Coronary artery (tissue), 2 donors: Measurements from ENCODE around the gene SLC43A3.

Source experiments
- DNase-seq: peaks from one replicate; pipeline ENCODE4 v3.0.0-alpha.2; 2017; ENCODE audit warnings: low spot score
- H3K27ac ChIP-seq, 2 donors: fragments of 200-600 bp; sonication (generic); one replicate each; pipeline ENCODE4 v1.5.1; 2016 to 2019
- H3K4me3 ChIP-seq: fragments of 200-600 bp; sonication (generic); 2 replicates; pipeline ENCODE4 v1.5.1; 2016; ENCODE audit warnings: mild to moderate bottlenecking, moderate library complexity
- TF ChIP-seq, protein P1 (sequence below): fragments of 200-600 bp; sonication (generic); IDR thresholded peaks from one replicate; pipeline ENCODE4 v1.5.1; 2019; ENCODE audit warnings: antibody characterized with exemption

SLC43A3 gene

DNA sequence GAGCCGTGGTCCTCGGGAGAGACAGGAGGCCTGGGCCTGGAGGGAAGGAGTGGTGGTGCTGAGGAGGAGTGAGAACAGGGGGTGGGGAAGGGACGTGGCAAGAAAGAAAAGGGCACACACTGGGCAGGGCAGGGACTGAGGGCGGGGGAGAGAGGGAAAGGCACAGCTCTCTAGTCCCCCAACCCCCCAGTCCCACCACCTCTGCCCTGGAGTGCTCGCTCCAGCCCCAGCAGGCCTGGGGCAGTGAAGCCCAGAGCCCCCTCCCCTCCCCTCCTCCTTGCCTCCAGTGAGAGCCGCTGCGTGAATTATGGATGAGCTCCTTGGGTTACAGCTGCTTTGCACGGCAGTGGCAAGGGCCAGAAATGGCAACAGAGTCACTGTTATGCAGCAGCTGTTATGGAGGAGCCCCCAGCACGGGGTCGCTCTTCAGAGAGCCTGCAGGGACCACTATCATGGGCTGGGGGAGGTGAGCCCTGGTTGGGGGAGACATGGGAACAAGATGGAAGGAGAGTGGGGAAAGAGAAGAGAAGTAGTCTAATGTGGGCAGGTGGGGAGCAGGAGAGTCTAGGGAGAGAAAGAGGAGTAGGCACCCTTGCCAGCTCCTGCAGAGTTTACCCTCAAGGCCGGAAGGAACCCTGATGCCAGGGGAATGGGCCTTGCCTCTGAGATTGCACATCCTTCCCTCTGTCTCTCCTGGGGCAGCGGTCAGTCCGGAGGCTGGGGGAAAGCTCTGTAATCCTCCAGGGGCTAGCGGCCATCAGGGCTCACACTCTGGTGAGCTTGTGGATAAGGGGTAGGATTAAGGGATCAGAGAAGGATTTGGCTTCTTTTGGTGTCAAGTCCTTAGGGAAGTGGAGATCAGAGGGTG is 37.0 kb upstream of the SLC43A3 start:
- Histone ChIP-seq H3K4me3 (no peak overlapping the region), H3K27ac (no peak overlapping the region)
- no peak for DNase-seq
- TF ChIP-seq, protein P1, sequence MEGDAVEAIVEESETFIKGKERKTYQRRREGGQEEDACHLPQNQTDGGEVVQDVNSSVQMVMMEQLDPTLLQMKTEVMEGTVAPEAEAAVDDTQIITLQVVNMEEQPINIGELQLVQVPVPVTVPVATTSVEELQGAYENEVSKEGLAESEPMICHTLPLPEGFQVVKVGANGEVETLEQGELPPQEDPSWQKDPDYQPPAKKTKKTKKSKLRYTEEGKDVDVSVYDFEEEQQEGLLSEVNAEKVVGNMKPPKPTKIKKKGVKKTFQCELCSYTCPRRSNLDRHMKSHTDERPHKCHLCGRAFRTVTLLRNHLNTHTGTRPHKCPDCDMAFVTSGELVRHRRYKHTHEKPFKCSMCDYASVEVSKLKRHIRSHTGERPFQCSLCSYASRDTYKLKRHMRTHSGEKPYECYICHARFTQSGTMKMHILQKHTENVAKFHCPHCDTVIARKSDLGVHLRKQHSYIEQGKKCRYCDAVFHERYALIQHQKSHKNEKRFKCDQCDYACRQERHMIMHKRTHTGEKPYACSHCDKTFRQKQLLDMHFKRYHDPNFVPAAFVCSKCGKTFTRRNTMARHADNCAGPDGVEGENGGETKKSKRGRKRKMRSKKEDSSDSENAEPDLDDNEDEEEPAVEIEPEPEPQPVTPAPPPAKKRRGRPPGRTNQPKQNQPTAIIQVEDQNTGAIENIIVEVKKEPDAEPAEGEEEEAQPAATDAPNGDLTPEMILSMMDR: no peak

DNA sequence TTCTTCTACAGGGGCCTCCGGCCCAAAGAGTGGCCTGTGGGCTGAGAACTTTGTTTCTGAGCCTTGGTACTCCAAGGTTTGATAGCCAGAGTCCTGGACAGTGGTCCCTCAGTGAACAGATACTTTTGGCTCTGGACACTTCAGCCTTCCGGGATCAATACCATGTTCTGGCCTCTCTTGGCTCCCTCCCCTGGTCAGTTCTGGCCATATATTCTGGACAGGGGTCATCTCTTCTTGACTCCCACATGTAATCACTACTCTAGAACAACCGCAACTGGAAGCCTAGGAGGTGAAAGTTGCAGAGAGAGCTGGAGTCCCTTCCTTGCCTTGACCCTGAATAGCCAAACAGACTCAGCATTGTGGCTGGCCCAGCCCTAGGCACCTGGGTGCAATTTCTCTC is 35.7 kb upstream of the SLC43A3 start:
- no peak for DNase-seq
- H3K4me3 ChIP-seq: no peak overlapping the region
- TF ChIP-seq, protein P1: no peak

GRCh38 chr11:57461841-57462489 is 35.0 kb upstream of the SLC43A3 start:
- DNase-seq: no peak
- TF ChIP-seq, protein P1: no peak
- no peak overlapping the region for H3K27ac ChIP-seq
- H3K4me3 ChIP-seq: no peak overlapping the region

More for the DNA sequence above, 35.7 kb upstream of the SLC43A3 start:
- no peak overlapping the region for H3K27ac ChIP-seq

GRCh38 chr11:57460758-57461749 is 34.1 kb upstream of the SLC43A3 start:
- Histone ChIP-seq H3K4me3 (peak overlapping the region; percentile 76), H3K27ac (peak overlapping the region in 1 of 2 donors; percentile 10)
- DNase-seq: no peak
- TF ChIP-seq, protein P1: no peak

- DNase-seq: no peak
- TF ChIP-seq, protein P1: no peak
- H3K4me3 ChIP-seq: peak within 1 kb of the TSS; percentile 76
- peak within 1 kb of the TSS in 1 of 2 donors; percentile 10 for H3K27ac ChIP-seq
Measured at GRCh38 chr11:57460022-57460757, 33.3 kb upstream of the SLC43A3 start, which contains the start of gene RTN4RL2. Gene RTN4RL2 (plus strand): TSS chr11:57460528. CDS start chr11:57460866, 338 bp downstream.
